A673 (cell line): Measurements from ENCODE around the gene GLO1. TPM values are rescaled to one million over a fixed set of nuclear protein-coding genes. Genes with fewer than 3 reads are reported as not detected.

Experiments used
- BruUV-seq: library from RNA; stranded (reverse); fragments of 400-500 nt; replicated peaks from 2 replicates; lab custom pipeline; 2021; lab: Mats Ljungman, UMichigan
- CTCF ChIA-PET: fragments of 300-600 bp; sonication (Branson Sonifier 250); formaldehyde crosslinking; loops from one replicate; lab custom pipeline; 2022; ENCODE audit warnings: antibody characterized with exemption; lab: Charles Lee
- POLR2A ChIA-PET: fragments of 300-600 bp; sonication (Branson Sonifier 250); formaldehyde crosslinking; loops from one replicate; lab custom pipeline; 2022; ENCODE audit warnings: antibody characterized with exemption; ENCODE audit not compliant: low non-redundant PET; lab: Charles Lee
- DNase-seq: peaks from one replicate; pipeline ENCODE4 v3.0.0-alpha.2; 2015; ENCODE audit warnings: low spot score
- H3K27ac ChIP-seq: fragments of 200-600 bp; sonication (generic); 2 replicates; pipeline ENCODE4 v1.5.1; 2016; ENCODE audit warnings: mixed run types, low read depth, mild to moderate bottlenecking, mixed read lengths, antibody characterized with exemption, low read length; ENCODE audit not compliant: poor library complexity, severe bottlenecking
- H3K27me3 ChIP-seq: fragments of 200-600 bp; sonication (generic); replicated peaks from 2 replicates; pipeline ENCODE4 v1.6.1; 2017; ENCODE audit warnings: mixed run types, low read depth, mild to moderate bottlenecking, mixed read lengths, antibody characterized with exemption, low read length; ENCODE audit not compliant: insufficient read depth, poor library complexity
- H3K36me3 ChIP-seq: fragments of 200-600 bp; sonication (generic); 2 replicates; pipeline ENCODE4 v1.6.1; 2016; ENCODE audit warnings: mixed run types, mild to moderate bottlenecking, mixed read lengths, antibody characterized with exemption, low read length; ENCODE audit not compliant: insufficient read depth, poor library complexity, severe bottlenecking
- H3K4me1 ChIP-seq: fragments of 200-600 bp; sonication (generic); 2 replicates; pipeline ENCODE4 v1.6.1; 2017; ENCODE audit warnings: mixed run types, mild to moderate bottlenecking, mixed read lengths, antibody characterized with exemption, low read length; ENCODE audit not compliant: insufficient read depth, poor library complexity, severe bottlenecking
- H3K4me3 ChIP-seq: fragments of 200-600 bp; sonication (generic); 2 replicates; pipeline ENCODE4 v1.5.1; 2016; ENCODE audit warnings: low read depth, mixed run types, mild to moderate bottlenecking, mixed read lengths, low read length; ENCODE audit not compliant: poor library complexity, severe bottlenecking
- H3K9me3 ChIP-seq: fragments of 200-600 bp; sonication (generic); 2 replicates; pipeline ENCODE4 v1.6.1; 2016; ENCODE audit warnings: mixed run types, low read depth, mild to moderate bottlenecking, mixed read lengths, antibody characterized with exemption, low read length; ENCODE audit not compliant: poor library complexity, severe bottlenecking
- CTCF ChIP-seq: fragments of 300-800, 200-600 bp; sonication (generic); conservative IDR thresholded peaks from 2 replicates; pipeline ENCODE4 v1.5.1; 2017; ENCODE audit warnings: low read depth, mild to moderate bottlenecking, antibody characterized with exemption, low read length, moderate library complexity, mixed read lengths
- EZH2 ChIP-seq: fragments of 200-600 bp; sonication (generic); IDR thresholded peaks from 2 replicates; pipeline ENCODE4 v1.6.1; 2017; ENCODE audit warnings: borderline replicate concordance, low read depth, mild to moderate bottlenecking, mixed read lengths, antibody characterized with exemption, low read length; ENCODE audit not compliant: poor library complexity, severe bottlenecking
- intact Hi-C: fragments of 100-400 bp; cut with micrococcal nuclease; formaldehyde crosslinking; loops from one replicate; pipeline ENCODE4 v1.10.0; 2022; ENCODE audit not compliant: unreplicated experiment
- total RNA-seq: library from RNA; stranded (reverse); gene quantifications from 2 replicates; pipeline ENCODE4 v1.2.3, GENCODE V29; 2021

GLO1 gene
- total RNA-seq, 1 experiment from 2014 or later, result 183 TPM

- no peaks in the 10 kb centered on the region for H3K27me3 ChIP-seq
- no peak overlapping the region for H3K27ac ChIP-seq
- no TSS peak for BruUV-seq
- peaks cover 3% of the 10 kb centered on the region for H3K4me1 ChIP-seq
- no peaks in the 10 kb centered on the region for H3K9me3 ChIP-seq
- POLR2A ChIA-PET, result interaction anchor here (0.6 kb wide), 1 partner anchor 50 kb away, joined by 3 read pairs; no protein-coding TSS in a partner anchor
- TF ChIP-seq EZH2 (no peak), CTCF (no peak)
- intact Hi-C loops, result no loop called here
- CTCF ChIA-PET, result no interaction called here
- no peak for DNase-seq
- H3K36me3 ChIP-seq, result no peaks in the 10 kb centered on the region
- H3K4me3 ChIP-seq, result no peak overlapping the region
Observed at GRCh38 chr6:38634518-38634917, 68.4 kb downstream of the GLO1 start.

- no peaks in the 10 kb centered on the region for H3K9me3 ChIP-seq
- TF ChIP-seq CTCF (no peak), EZH2 (no peak)
- no peak overlapping the region for H3K4me3 ChIP-seq
- no peaks in the 10 kb centered on the region for H3K4me1 ChIP-seq
- no peak overlapping the region for H3K27ac ChIP-seq
- no TSS peak for BruUV-seq
- POLR2A ChIA-PET, result no interaction called here
- intact Hi-C loops, result no loop called here
- no peaks in the 10 kb centered on the region for H3K36me3 ChIP-seq
- CTCF ChIA-PET, result no interaction called here
- DNase-seq, result no peak
- H3K27me3 ChIP-seq, result no peaks in the 10 kb centered on the region
Observed at GRCh38 chr6:38632490-38632889, 70.5 kb downstream of the GLO1 start.

DNA sequence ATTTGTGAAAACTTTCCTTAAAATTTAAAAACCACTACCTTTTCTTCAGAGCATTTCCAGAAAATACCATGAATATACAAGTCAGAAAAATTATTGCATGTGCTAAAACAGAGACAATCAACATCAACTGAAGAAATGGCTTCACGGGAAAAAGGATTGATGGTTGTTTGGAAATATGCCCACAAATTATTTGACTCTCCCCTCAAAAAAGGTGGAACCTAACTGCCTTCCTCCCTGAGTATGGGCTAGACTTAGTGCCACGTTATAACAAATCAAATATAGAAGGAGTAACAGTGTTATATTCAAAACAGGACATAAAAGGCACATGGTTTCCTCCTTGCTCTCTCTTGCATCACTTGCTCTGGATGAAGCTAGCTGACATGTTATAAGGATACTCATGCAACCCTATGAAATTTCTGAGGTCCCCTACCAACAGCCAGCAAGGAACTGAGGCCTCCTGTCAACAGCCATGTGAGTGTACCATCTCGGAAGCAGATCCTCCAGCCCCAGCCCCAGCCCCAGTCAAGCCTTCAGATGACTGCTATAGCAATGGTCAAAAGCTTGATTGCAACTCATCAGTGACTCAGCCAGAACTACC lies 71.7 kb downstream of the GLO1 start:
- Histone ChIP-seq H3K4me1 (no peaks in the 10 kb centered on the region), H3K27me3 (no peaks in the 10 kb centered on the region), H3K4me3 (no peak overlapping the region), H3K9me3 (no peaks in the 10 kb centered on the region), H3K27ac (no peak overlapping the region), H3K36me3 (no peaks in the 10 kb centered on the region)
- BruUV-seq, result no TSS peak
- ChIA-PET POLR2A (interaction anchor here (0.6 to 0.7 kb wide), 2 partner anchors 31 to 63 kb away, joined by 3 read pairs; no protein-coding TSS in a partner anchor), CTCF (no interaction called here)
- DNase-seq, result no peak
- intact Hi-C loops, result no loop called here
- TF ChIP-seq EZH2 (no peak), CTCF (no peak)

Other genes starting within 250 kb of the GLO1 start
- gene BTBD9, start 63.2 kb downstream of the GLO1 start, total RNA-seq, result 8.0 and 8.7 TPM in 2 replicates
- not detected in 2 replicates for gene DNAH8, start 12.2 kb upstream of the GLO1 start, total RNA-seq